Uterus (tissue), 4 donors: Measurements from ENCODE around the gene FBXW2. TPM values are rescaled to one million over a fixed set of nuclear protein-coding genes. Genes with fewer than 3 reads are reported as not detected.

Source experiments
- DNase-seq, 2 donors: peaks; one replicate each; pipeline ENCODE4 v3.0.0-alpha.2; 2019 to 2020
- H3K27ac ChIP-seq, 2 donors: fragments of 200-600 bp; sonication (generic); 1 replicate in 1 of 2; 2 replicates in 1 of 2; pipeline ENCODE4 v1.5.1; 2016 to 2018
- H3K27me3 ChIP-seq, 2 donors: fragments of 200-600 bp; sonication (generic); one replicate each; pipeline ENCODE4 v1.5.1; 2018 to 2019; ENCODE audit warnings: control low read depth in 1 of 2
- H3K36me3 ChIP-seq, 2 donors: fragments of 200-600 bp; sonication (generic); one replicate each; pipeline ENCODE4 v1.5.1; 2019; ENCODE audit warnings: control low read depth in 1 of 2
- H3K4me1 ChIP-seq, 2 donors: fragments of 200-600 bp; sonication (generic); one replicate each; pipeline ENCODE4 v1.5.1; 2018 to 2019; ENCODE audit warnings: control low read depth in 1 of 2
- H3K4me3 ChIP-seq, 2 donors: fragments of 200-600 bp; sonication (generic); 1 replicate in 1 of 2; 2 replicates in 1 of 2; pipeline ENCODE4 v1.5.1; 2018 to 2019; ENCODE audit warnings: mild to moderate bottlenecking in 1 of 2
- H3K9me3 ChIP-seq, 2 donors: fragments of 200-600 bp; sonication (generic); one replicate each; pipeline ENCODE4 v1.5.1; 2019; ENCODE audit warnings: control low read depth in 1 of 2
- CTCF ChIP-seq, 4 experiments: fragments of 200-600 bp in 2 of 4; fragments of 450-650 bp in 2 of 4; sonication (generic) in 2 of 4; IDR thresholded peaks; one replicate each; pipeline ENCODE4 v1.5.1; 2016 to 2019; ENCODE audit warnings: antibody characterized with exemption in 4 of 4, mild to moderate bottlenecking in 2 of 4, moderate library complexity in 1 of 4
- POLR2A ChIP-seq, 2 donors: fragments of 450-650 bp; IDR thresholded peaks; one replicate each; pipeline ENCODE4 v1.6.1; 2016; ENCODE audit warnings: antibody characterized with exemption in 2 of 2, mild to moderate bottlenecking in 1 of 2, moderate library complexity in 1 of 2
- intact Hi-C: fragments of 100-400 bp; cut with DNase I; formaldehyde crosslinking; loops from one replicate; pipeline ENCODE4 v1.15.1; 2023; ENCODE audit warnings: low total_unique reads
- total RNA-seq, 4 donors: library from RNA; depleted of rRNA in 3 of 4; stranded (reverse); fragments of >200 nt in 3 of 4; gene quantifications; one replicate each; pipeline versions ENCODE4 v1.1.0 to v1.2.4, GENCODE V29; 2014 to 2023
- donor health status: DM: yes; HTN: yes; CAD: no.

The FBXW2 gene
- total RNA-seq, 4 donors from 2014 or later = 20.7 to 82.4 (median 40.0) TPM

- intact Hi-C loops = no loop called here
- DNase-seq = no peak
- Histone ChIP-seq H3K4me1 (no peaks in the 10 kb centered on the region), H3K36me3 (no peaks in the 10 kb centered on the region), H3K27ac (no peak overlapping the region), H3K4me3 (no peak overlapping the region), H3K27me3 (no peaks in the 10 kb centered on the region), H3K9me3 (no peaks in the 10 kb centered on the region)
- TF ChIP-seq POLR2A (IDR thresholded peaks at IDR 0.05) (no peak), CTCF (IDR thresholded peaks at IDR 0.05) (no peak)
These were observed 8.2 kb upstream of the FBXW2 start for GRCh38 chr9:120801441-120801840.

GRCh38 chr9:120791161-120791560 lies 2.1 kb downstream of the FBXW2 start:
- Histone ChIP-seq H3K27ac (no peak overlapping the region), H3K4me3 (no peak overlapping the region), H3K9me3 (no peaks in the 10 kb centered on the region), H3K4me1 (peaks cover 6 to 9% of the 10 kb centered on the region in 2 donors), H3K36me3 (no peaks in the 10 kb centered on the region), H3K27me3 (no peaks in the 10 kb centered on the region)
- TF ChIP-seq POLR2A (IDR thresholded peaks at IDR 0.05) = no peak
- no peak for TF ChIP-seq CTCF (IDR thresholded peaks at IDR 0.05)
- intact Hi-C loops = no loop called here
- no peak for DNase-seq

GRCh38 chr9:120787933-120788332 lies 5.3 kb downstream of the FBXW2 start:
- Histone ChIP-seq H3K4me3 (no peak overlapping the region), H3K9me3 (no peaks in the 10 kb centered on the region), H3K4me1 (peaks cover 6 to 9% of the 10 kb centered on the region in 2 donors), H3K36me3 (no peaks in the 10 kb centered on the region), H3K27ac (no peak overlapping the region), H3K27me3 (no peaks in the 10 kb centered on the region)
- intact Hi-C loops = no loop called here
- no peak for TF ChIP-seq POLR2A (IDR thresholded peaks at IDR 0.05)
- TF ChIP-seq CTCF (IDR thresholded peaks at IDR 0.05) = no peak
- DNase-seq = no peak

GRCh38 chr9:120783602-120784047 lies 9.6 kb downstream of the FBXW2 start:
- H3K36me3 ChIP-seq = no peaks in the 10 kb centered on the region
- H3K27ac ChIP-seq = peak overlapping the region; percentile 41 to 61
- no peak overlapping the region for H3K4me3 ChIP-seq
- TF ChIP-seq CTCF (IDR thresholded peaks at IDR 0.05) (no peak), POLR2A (IDR thresholded peaks at IDR 0.05) (no peak)
- intact Hi-C loops = no loop called here
- H3K4me1 ChIP-seq = no peaks in the 10 kb centered on the region
- no peak for DNase-seq
- no peaks in the 10 kb centered on the region for H3K27me3 ChIP-seq
- no peaks in the 10 kb centered on the region for H3K9me3 ChIP-seq

GRCh38 chr9:120781236-120781635 lies 12.0 kb downstream of the FBXW2 start:
- intact Hi-C loops = no loop called here
- Histone ChIP-seq H3K9me3 (no peaks in the 10 kb centered on the region), H3K27ac (no peak overlapping the region), H3K4me1 (no peaks in the 10 kb centered on the region), H3K36me3 (peaks cover 0 to 4% of the 10 kb centered on the region in 2 donors), H3K27me3 (no peaks in the 10 kb centered on the region), H3K4me3 (no peak overlapping the region)
- no peak for DNase-seq
- TF ChIP-seq CTCF (IDR thresholded peaks at IDR 0.05) (no peak), POLR2A (IDR thresholded peaks at IDR 0.05) (no peak)
